Measurements from ENCODE around the gene CDH13. TPM values are rescaled to one million over a fixed set of nuclear protein-coding genes. Genes with fewer than 3 reads are reported as not detected.

Gene CDH13
- total and polyA plus RNA-seq, 2 experiments from 2014 or later = 2.9 to 4.8 TPM

- no peaks in the 10 kb centered on the region for H3K9me3 ChIP-seq (ENCODE audit: low read depth)
- H3K36me3 ChIP-seq = no peaks in the 10 kb centered on the region
- H3K27ac ChIP-seq = no peak overlapping the region
- no peak for DNase-seq (ENCODE audit: low read depth in 1 of 2, low spot score in 1 of 2)
- H3K27me3 ChIP-seq = no peaks in the 10 kb centered on the region
- no peaks in the 10 kb centered on the region for H3K4me1 ChIP-seq (ENCODE audit: low read depth)
- no peak overlapping the region for H3K4me3 ChIP-seq
- TF ChIP-seq, protein P1, sequence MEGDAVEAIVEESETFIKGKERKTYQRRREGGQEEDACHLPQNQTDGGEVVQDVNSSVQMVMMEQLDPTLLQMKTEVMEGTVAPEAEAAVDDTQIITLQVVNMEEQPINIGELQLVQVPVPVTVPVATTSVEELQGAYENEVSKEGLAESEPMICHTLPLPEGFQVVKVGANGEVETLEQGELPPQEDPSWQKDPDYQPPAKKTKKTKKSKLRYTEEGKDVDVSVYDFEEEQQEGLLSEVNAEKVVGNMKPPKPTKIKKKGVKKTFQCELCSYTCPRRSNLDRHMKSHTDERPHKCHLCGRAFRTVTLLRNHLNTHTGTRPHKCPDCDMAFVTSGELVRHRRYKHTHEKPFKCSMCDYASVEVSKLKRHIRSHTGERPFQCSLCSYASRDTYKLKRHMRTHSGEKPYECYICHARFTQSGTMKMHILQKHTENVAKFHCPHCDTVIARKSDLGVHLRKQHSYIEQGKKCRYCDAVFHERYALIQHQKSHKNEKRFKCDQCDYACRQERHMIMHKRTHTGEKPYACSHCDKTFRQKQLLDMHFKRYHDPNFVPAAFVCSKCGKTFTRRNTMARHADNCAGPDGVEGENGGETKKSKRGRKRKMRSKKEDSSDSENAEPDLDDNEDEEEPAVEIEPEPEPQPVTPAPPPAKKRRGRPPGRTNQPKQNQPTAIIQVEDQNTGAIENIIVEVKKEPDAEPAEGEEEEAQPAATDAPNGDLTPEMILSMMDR (IDR thresholded peaks at IDR 0.05; ENCODE audit: low read depth, low read length) = no peak
These were observed 703.5 kb downstream of the CDH13 start for GRCh38 chr16:83330251-83330650.

DNA sequence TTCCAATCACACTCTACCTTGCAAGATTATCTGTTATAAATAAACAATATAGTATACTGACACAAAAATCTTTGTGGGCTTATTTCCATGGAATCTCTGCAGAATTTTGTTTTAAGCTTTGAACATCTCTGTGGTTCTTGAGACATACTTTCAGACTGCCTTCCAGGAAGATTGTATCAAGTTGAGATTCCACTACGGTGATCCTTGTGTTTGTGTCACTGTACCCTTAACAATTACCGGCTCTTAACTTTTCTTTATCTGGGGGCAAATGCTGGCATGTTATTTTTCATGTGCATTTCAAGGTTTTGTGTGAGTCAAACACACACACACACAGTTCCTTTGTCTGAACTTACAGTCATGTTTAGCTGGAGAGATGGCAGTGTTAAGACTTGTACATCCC, 708.3 kb downstream of the CDH13 start:
- H3K36me3 ChIP-seq = no peaks in the 10 kb centered on the region
- DNase-seq (ENCODE audit: low read depth in 1 of 2, low spot score in 1 of 2) = no peak
- no peaks in the 10 kb centered on the region for H3K4me1 ChIP-seq (ENCODE audit: low read depth)
- H3K27ac ChIP-seq = no peak overlapping the region
- H3K27me3 ChIP-seq = no peaks in the 10 kb centered on the region
- TF ChIP-seq, protein P1 (IDR thresholded peaks at IDR 0.05; ENCODE audit: low read depth, low read length) = no peak
- H3K4me3 ChIP-seq = no peak overlapping the region
- no peaks in the 10 kb centered on the region for H3K9me3 ChIP-seq (ENCODE audit: low read depth)

GRCh38 chr16:83336603-83337002, 709.8 kb downstream of the CDH13 start:
- Histone ChIP-seq H3K4me3 (no peak overlapping the region), H3K27me3 (no peaks in the 10 kb centered on the region), H3K27ac (no peak overlapping the region), H3K36me3 (no peaks in the 10 kb centered on the region), H3K9me3 (ENCODE audit: low read depth) (no peaks in the 10 kb centered on the region), H3K4me1 (ENCODE audit: low read depth) (no peaks in the 10 kb centered on the region)
- DNase-seq (ENCODE audit: low read depth in 1 of 2, low spot score in 1 of 2) = peak in 1 of 2 donors; percentile 62
- TF ChIP-seq, protein P1 (IDR thresholded peaks at IDR 0.05; ENCODE audit: low read depth, low read length) = no peak

GRCh38 chr16:83338138-83338537, 711.4 kb downstream of the CDH13 start:
- H3K27me3 ChIP-seq = no peaks in the 10 kb centered on the region
- no peaks in the 10 kb centered on the region for H3K9me3 ChIP-seq (ENCODE audit: low read depth)
- TF ChIP-seq, protein P1 (IDR thresholded peaks at IDR 0.05; ENCODE audit: low read depth, low read length) = no peak
- H3K36me3 ChIP-seq = no peaks in the 10 kb centered on the region
- H3K4me1 ChIP-seq (ENCODE audit: low read depth) = no peaks in the 10 kb centered on the region
- no peak overlapping the region for H3K4me3 ChIP-seq
- H3K27ac ChIP-seq = no peak overlapping the region
- no peak for DNase-seq (ENCODE audit: low read depth in 1 of 2, low spot score in 1 of 2)

DNA sequence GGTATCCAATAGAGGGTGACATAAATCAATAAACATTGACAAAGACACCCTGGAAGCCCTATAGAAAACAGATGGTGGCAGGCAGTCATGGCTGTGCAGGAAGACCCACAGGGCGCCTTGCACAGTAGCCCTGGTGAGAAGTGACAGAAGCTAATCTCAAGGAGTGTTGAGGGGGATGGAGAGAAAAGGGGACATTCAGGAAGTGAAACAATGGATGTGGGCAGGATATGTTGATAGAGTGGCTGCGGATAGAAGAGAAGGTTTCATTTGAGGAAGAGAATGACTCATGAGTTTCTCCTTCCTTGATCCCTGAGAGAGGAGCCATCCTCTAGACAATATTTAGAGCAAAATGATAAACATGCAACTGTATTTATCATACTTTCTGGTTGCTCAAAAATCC, 712.2 kb downstream of the CDH13 start:
- no peak overlapping the region for H3K27ac ChIP-seq

More for the DNA sequence above, 712.2 kb downstream of the CDH13 start:
- peak in 1 of 2 donors; percentile 37 for DNase-seq (ENCODE audit: low read depth in 1 of 2, low spot score in 1 of 2)
- no peak overlapping the region for H3K4me3 ChIP-seq
- H3K36me3 ChIP-seq = no peaks in the 10 kb centered on the region
- TF ChIP-seq, protein P1 (IDR thresholded peaks at IDR 0.05; ENCODE audit: low read depth, low read length) = no peak
- H3K4me1 ChIP-seq (ENCODE audit: low read depth) = no peaks in the 10 kb centered on the region
- H3K27me3 ChIP-seq = no peaks in the 10 kb centered on the region
- no peaks in the 10 kb centered on the region for H3K9me3 ChIP-seq (ENCODE audit: low read depth)

Data from cardiac muscle cell (in vitro differentiated cells and primary cell).